Skeletal muscle cell (primary cell): ENCODE results near the gene B3GNT9.

Source experiments
- DNase-seq: peaks from one replicate; pipeline ENCODE4 v3.0.0-alpha.2; 2010; ENCODE audit warnings: low read depth
- H3K4me3 ChIP-seq: 2 replicates; pipeline ENCODE4 v1.5.1; 2011; ENCODE audit warnings: low read depth, mild to moderate bottlenecking, control low read depth, low read length, moderate library complexity

The B3GNT9 gene, protein sequence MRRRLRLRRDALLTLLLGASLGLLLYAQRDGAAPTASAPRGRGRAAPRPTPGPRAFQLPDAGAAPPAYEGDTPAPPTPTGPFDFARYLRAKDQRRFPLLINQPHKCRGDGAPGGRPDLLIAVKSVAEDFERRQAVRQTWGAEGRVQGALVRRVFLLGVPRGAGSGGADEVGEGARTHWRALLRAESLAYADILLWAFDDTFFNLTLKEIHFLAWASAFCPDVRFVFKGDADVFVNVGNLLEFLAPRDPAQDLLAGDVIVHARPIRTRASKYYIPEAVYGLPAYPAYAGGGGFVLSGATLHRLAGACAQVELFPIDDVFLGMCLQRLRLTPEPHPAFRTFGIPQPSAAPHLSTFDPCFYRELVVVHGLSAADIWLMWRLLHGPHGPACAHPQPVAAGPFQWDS

DNA sequence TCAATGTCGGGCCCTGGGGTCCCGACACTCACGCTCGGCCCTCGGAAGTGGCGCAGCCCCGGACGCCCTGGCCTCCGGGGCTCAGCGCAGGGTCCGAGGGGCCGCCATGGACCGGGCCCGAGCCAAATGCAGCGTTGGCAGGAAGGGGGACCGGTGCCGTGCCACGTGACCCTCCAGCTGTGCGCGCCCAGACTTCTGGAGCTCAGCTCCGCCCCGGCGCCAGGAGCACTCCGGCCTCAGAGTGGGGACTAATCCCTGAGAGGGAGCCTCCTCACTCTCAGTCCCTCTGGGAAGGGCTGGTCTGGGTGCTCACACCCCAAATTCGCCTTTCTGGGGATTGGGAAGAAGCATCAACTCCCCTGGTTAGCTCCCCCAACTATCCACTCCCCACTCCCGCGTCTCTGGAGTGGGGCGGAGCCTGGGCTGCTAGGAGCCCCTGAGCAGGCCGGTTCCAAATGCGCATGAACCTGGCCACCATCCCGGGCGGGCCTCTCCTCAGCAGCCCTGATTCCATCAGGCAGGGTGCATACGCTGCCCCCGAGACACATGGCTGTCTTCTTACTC is at the start of gene B3GNT9:
Gene B3GNT9 (minus strand): TSS at position 166 of the 564 bp plus-strand sequence. CDS start 513 bp downstream, outside the sequence.
- peak within 1 kb of the TSS; percentile 67 for H3K4me3 ChIP-seq

DNA sequence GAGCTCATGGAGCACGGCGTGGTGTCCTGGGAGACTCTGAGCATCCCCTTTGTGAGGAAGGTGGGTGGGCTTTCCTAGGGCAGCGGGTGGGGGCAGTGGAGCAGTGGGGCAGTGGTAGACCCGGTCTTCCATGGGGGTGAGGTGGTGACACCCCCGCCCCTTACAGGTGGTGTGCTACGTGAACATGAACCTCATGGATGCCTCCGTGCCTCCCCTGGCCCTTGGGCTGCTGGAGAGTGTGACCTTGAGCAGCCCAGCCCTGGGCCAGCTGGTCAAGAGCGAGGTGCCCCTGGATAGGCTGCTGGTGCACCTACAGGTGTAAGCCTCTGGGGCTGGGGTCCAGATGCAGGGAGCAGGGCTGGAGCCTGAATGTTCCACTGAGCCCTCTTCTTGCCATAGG is 49.7 kb upstream of the B3GNT9 start:
- no peak overlapping the region for H3K4me3 ChIP-seq
- no peak for DNase-seq

More for the DNA sequence above, at the start of gene B3GNT9:
- DNase-seq, result no peak

DNA sequence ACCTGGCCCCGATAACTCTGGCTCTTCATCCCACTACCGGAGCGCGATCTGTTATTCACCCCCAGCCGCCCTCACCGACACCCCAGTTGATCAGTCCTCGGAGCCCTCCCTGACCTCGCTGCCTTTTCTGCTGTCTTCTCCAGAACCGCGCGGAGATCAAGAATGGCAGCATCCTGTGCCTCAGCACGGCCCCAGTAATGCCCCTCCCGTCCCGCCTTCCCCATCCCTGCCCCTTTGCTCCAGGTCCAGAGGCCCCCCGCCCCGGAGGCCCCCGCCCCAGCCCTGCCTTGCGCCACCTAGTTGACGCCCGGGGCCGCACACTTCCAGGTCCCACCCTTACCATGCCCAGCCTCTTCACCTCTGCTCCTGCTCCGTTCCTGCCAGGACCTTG is 49.0 kb upstream of the B3GNT9 start:
- DNase-seq, result no peak
- no peak overlapping the region for H3K4me3 ChIP-seq

DNA sequence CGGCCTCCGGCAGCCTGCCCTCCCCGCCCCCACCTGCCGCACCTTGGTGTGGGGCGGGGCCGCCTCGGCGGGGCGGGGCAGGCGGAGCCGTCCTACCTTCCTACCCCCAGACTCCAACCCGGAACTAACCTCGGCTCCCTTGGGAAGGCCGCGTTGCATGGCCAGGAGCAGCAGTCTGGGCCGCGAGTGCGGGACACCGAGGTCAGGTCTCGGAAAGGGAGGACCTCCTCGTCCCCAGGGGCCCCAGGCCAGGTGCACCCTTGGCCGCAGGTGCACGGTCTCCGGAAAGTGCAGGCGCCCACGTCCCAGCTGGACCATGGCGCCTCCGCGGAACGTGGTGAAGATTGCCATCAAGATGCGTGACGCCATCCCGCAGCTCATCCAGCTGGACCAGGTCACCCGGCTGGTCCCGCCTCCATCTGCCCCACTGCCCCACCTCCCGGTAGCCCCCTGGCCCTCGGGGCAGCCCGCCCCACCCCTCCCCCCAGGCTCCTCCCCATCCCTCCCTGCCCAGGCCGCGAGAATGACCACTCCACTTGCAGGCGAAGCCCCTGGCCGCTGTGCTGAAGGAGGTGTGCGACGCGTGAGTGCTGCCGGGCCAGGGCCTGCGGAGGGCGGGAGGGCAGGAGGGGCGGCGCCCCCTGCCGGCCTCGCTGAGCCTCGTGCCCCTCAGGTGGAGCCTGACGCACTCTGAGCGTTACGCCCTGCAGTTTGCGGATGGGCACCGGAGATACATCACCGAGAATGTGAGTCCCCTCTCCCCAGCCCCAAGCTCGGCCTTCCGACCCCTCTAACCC is 48.4 kb upstream of the B3GNT9 start, which contains the start of gene ELMO3:
Gene ELMO3 (plus strand): TSS at position 121 of the 797 bp plus-strand sequence. CDS start 196 bp downstream, at position 317.
- no peak for DNase-seq
- H3K4me3 ChIP-seq, result no peak within 1 kb of the TSS

DNA sequence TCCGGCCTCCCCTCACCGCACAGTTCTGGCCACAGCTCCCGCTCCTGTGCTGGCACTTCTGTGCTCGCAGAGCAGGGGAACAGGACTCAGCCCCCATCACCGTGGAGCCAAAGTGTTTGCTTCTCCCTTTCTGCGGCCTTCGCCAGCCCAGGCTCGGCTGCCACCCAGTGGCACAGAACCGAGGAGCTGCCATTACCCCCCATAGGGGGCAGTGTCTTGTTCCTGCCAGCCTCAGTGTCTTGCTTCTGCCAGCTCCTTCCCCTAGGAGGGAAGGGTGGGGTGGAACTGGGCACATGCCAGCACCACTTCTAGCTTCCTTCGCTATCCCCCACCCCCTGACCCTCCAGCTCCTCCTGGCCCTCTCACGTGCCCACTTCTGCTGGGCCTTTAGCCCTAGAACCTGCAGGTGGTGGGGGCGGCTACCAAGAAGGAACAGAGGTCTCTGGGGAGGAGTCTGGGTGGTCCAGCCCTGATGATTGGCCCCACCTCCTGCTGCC is 47.5 kb upstream of the B3GNT9 start:
- DNase-seq, result no peak
- no peak overlapping the region for H3K4me3 ChIP-seq

DNA sequence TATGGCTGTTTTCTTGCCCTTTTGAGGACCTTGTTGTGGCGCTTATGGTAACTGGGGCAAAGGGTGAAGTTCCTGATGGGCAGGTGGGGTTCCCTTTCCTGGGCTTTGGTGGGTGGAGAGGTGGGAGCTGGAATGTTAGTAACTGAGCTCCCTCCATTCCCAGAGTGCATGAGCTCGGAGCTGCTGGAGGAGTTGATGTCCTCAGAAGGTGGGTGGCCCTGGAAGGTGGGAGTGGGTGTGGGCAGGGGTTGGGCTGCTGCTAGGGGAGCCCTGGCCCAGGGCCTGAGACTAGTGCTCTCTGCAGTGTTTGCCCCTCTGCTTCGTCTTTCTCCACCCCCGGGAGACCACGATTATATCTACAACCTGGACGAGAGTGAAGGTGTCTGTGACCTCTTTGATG is 46.9 kb upstream of the B3GNT9 start:
- no peak overlapping the region for H3K4me3 ChIP-seq
- no peak for DNase-seq

DNA sequence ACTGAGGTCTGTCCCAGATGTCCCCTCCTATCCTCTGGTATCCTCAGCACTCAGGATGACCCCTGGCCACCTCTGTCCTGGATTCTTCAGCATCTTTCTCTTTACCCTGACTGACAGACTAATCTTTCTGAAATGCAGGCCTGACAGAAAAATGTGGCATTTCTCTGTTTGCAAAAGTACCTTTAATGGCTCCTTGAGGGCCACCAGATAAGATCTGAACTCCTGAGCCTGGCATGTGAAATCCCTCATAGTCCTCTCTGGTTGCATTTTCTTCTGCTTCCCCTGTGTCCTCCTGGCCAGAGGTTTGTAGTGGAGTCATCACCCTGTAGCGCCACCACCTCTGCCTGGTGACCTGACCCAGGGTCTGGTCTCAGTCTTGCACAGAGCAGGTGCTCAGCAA is 46.1 kb upstream of the B3GNT9 start:
- H3K4me3 ChIP-seq, result no peak overlapping the region
- no peak for DNase-seq

DNA sequence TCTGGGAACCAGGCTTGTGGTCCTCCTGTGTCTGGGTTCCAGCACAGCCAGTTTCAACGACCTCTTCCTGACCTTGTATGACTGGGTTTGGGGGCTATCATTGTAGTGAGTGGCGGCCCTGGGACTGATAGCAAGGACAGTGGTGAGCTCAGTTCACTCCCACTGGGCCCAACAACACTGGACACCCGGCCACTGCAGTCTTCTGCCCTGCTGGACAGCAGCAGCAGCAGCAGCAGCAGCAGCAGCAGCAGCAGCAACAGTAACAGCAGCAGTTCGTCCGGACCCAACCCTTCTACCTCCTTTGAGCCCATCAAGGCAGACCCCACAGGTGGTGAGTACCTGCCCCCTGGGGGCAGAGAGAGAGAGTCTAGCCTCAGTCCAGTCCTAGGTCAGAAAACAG is 44.9 kb upstream of the B3GNT9 start:
- no peak for DNase-seq
- H3K4me3 ChIP-seq, result no peak overlapping the region

DNA sequence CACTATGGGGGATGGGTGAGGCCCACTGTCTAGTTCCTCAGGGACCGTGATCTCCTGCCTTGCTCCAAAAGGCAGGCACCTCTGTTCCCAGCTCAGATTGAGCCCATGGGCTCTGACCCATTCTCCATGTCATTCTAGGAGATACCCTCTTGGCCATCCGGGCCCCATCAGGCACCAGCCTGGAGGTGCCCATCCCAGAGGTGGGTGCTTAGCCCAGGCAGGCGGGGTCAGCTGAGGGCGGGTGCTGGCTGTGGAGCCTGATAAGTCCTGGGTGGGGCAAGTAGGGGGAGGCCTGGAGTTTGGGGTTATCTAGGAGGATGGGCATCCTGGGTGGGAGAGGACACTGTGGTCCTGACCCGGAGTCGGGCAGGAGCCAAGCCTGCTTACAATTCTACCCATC is 43.5 kb upstream of the B3GNT9 start:
- H3K4me3 ChIP-seq, result no peak overlapping the region
- no peak for DNase-seq

DNA sequence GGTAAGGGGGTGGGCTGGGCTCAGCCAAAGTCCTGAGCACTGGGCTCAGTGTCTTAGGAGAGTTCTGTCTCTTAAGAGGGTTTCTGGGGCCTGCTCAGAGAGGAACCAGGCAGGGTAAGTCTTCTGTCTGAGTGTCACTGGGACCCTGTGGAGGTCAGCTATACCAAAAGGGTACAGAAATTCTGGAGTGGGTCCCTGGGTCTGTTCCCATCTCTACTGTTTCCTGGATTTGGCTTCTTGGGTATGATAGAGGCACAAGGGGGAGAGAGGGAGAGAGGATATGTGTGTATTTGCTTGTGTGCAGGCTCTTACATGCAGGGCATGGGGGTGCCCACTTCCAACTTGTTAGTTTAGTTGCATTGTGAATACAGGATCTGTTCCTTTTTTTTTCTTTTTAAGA is 42.7 kb upstream of the B3GNT9 start:
- DNase-seq, result no peak

DNA sequence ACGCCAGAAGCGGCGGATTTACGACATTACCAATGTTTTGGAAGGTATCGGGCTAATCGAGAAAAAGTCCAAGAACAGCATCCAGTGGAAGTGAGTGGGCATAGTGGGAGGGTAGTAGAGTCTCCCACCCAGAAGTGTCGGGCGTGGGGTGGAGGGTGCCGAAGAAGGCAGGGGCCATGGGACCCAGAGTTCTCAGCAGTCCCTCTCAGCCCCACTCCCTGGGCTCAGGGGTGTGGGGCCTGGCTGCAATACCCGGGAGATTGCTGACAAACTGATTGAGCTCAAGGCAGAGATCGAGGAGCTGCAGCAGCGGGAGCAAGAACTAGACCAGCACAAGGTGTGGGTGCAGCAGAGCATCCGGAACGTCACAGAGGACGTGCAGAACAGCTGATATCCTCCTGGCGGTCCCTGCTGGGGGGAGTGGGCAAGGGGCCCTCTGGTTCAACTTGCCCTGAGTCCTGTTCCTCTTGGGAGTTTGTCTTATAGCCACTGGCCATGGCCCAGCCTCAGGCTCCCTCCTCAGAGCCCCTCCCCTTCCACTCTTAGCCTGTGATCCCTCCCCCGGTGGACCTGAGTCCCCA is 42.1 kb upstream of the B3GNT9 start:
- peak overlapping the region; percentile 99 for H3K4me3 ChIP-seq
- DNase-seq, result no peak

More for the DNA sequence above, 42.7 kb upstream of the B3GNT9 start:
- peak overlapping the region; percentile 99 for H3K4me3 ChIP-seq

DNA sequence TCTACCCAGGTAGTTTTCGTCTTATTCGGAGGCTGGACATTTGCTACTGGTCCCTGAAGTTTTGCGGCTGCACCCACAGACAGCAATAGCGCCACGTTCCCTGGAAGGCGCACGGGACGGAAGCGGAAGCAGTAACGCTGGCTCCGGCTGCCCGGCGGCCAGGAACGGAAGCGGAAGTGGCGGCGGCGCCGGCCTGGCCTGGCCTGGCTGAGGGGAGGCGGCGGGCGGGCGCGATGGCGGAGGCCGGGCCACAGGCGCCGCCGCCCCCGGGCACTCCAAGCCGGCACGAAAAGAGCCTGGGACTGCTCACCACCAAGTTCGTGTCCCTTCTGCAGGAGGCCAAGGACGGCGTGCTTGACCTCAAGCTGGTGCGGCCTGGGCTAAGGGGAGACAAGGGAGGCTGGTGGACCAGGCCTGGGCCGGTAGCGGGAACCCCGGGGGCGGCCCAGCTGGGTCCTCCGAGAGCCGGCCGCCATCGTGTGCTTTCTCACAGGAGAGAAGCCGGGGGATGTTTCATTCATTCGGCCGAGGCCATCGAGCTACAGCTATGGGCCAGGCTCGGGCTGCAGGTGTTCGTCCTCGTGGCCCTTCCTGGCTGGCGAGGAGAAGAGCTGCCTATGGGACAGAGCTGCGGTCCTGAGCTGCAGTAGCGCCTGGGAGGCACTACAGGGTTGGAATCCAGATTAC is 41.3 kb upstream of the B3GNT9 start, which contains the start of gene E2F4:
Gene E2F4 (plus strand): TSS at position 161 of the 687 bp plus-strand sequence. CDS start 73 bp downstream, at position 234.
- peak within 1 kb of the TSS; percentile 99 for H3K4me3 ChIP-seq
- no peak for DNase-seq

DNA sequence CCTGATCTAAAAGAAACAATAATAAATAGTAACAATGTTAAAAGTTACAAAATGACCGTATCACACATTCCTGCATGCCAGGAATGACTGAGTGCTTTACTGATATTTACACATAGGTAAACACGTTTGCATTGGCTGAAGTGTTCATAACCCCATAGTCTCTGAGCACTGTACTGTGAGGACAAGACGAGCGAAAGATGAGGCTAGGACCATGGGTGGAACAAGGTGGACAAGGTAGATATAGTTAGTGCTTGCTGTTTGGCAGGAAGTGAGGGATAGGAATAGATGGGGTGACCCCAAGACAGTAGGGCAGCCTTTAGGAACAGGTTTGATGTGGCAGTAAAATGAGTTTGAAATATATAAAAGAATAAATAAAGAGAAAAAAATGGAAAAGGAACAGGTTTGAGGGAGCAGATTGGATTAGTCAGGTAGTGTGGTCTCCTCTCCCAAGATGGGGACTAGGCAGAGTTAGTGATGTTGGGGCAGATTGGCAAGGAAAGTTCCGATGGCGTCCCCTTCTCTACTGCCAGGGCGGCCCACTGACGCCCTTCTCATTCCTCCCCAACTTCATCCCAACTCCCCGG is 40.7 kb upstream of the B3GNT9 start:
- H3K4me3 ChIP-seq, result peak overlapping the region; percentile 99
- no peak for DNase-seq

DNA sequence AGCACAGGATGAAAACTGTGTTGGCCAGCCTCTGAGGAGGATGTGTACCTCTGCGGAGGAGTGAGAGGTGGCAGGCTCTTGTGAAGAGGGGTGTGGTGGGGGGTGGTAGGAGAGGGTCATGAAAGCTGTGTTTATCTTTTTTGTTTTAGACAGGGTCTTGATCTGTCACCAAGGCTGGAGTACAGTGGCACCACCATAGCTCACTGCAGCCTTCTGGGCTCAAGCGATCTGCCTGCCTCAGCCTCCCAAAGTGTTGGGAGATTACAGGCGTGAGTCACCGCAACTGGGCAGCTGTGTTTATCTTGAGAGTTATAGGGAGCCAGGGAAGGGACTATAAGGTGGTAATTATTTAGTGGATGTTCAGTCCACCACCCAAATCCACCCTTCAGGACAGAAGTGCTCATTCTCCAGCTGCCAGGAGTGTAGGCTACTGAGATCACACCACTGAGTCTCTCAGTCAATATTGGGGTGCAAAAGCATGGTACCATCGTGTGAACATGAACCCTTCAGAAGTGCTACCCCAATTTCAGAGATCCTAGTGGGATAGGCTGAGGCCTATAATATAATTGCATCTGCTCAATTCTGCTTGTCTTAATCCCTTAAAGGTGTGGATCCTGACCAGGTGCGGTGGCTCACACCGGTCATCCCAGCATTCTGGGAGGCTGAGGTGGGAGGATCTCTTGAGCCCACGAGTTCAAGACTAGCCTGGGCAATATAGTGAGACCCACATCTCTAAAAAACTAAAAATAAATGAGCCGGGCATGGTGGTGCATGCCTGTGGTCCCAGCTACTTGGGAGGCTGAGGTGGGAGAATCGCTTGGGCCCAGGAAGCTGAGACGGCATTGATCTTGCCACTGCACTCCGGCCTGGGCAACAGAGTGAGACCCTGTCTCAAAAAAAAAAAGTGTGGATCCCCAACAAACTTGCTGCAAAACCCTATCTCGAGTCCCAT is 39.9 kb upstream of the B3GNT9 start:
- H3K4me3 ChIP-seq, result no peak overlapping the region
- DNase-seq, result no peak

DNA sequence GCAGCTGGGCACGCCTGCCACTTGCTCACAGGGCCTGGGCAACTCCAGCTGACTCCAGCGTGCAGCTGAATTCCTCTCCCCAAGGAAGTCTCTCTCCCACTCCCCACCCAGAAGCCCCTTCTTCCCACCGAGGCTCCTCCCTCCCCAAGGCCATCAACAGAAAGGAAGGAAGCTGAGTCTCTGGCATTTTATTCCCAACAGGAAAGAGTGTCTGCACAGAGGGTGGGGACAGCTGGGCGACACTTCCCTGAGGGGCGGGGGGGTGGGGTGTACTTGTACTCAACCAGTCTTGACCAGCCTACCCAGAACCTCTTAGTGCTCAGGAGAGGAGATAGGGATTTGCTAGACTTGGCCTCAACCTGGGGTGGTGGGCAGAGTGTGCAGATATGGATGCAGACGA is 39.2 kb upstream of the B3GNT9 start, which contains the start of gene EXOC3L1:
Gene EXOC3L1 (minus strand): TSS at position 96 of the 400 bp plus-strand sequence. CDS start 460 bp downstream, outside the sequence.
- DNase-seq, result no peak
- H3K4me3 ChIP-seq, result no peak within 1 kb of the TSS

DNA sequence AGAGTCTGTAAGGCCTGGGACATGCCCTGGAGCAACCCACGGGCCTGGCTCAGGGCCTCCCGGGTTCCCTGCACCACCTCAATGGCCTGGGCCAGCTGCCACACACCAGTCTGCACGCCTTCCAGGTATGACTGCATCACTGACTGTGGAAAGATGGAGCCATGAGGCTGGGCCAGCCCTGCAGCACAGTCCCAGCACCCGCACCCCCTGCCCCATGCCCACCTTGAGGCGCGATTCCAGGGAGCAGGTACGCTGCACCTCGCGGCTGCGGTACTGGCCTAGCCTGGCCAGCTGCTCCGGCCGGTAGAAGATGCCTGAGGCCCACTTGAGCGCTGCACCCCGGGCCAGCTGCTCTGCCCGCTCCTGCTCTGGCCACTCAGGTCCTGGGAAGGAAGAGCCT is 38.0 kb upstream of the B3GNT9 start:
- DNase-seq, result no peak
- H3K4me3 ChIP-seq, result no peak overlapping the region

DNA sequence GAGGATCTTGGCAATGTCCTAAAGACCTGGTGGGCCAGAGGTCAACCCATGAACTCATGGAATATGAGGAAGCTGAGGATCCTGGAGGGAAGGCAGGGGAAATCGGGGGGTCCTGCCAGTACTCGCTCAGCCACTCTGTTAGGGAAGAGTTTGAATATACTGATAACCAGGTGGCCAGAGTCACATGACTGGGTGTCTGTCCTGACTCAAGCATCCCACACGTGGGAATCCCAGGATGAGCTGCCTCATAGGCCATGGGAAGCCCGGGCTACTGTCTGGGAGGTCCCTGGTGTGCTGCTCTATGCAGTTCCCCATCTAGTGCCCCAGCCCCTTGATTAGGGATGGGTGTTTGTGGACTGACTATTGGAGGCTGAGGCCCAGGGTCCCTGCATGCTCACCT is 37.5 kb upstream of the B3GNT9 start:
- DNase-seq, result no peak
- H3K4me3 ChIP-seq, result no peak overlapping the region
